A673 (cell line): ENCODE measurements around the gene VAT1. TPM values are rescaled to one million over a fixed set of nuclear protein-coding genes. Genes with fewer than 3 reads are reported as not detected.
A peak's percentile ranks its signal among the peaks of the same experiment; 100 is the strongest.

ENCODE experiments used
- BruUV-seq: library from RNA; stranded (reverse); fragments of 400-500 nt; replicated peaks from 2 replicates; lab custom pipeline; 2021; lab: Mats Ljungman, UMichigan
- CTCF ChIA-PET: fragments of 300-600 bp; sonication (Branson Sonifier 250); formaldehyde crosslinking; loops from one replicate; lab custom pipeline; 2022; ENCODE audit warnings: antibody characterized with exemption; lab: Charles Lee
- POLR2A ChIA-PET: fragments of 300-600 bp; sonication (Branson Sonifier 250); formaldehyde crosslinking; loops from one replicate; lab custom pipeline; 2022; ENCODE audit warnings: antibody characterized with exemption; ENCODE audit not compliant: low non-redundant PET; lab: Charles Lee
- DNase-seq: peaks from one replicate; pipeline ENCODE4 v3.0.0-alpha.2; 2015; ENCODE audit warnings: low spot score
- H3K27ac ChIP-seq: fragments of 200-600 bp; sonication (generic); 2 replicates; pipeline ENCODE4 v1.5.1; 2016; ENCODE audit warnings: mixed run types, low read depth, mild to moderate bottlenecking, mixed read lengths, antibody characterized with exemption, low read length; ENCODE audit not compliant: poor library complexity, severe bottlenecking
- H3K27me3 ChIP-seq: fragments of 200-600 bp; sonication (generic); replicated peaks from 2 replicates; pipeline ENCODE4 v1.6.1; 2017; ENCODE audit warnings: mixed run types, low read depth, mild to moderate bottlenecking, mixed read lengths, antibody characterized with exemption, low read length; ENCODE audit not compliant: insufficient read depth, poor library complexity
- H3K36me3 ChIP-seq: fragments of 200-600 bp; sonication (generic); 2 replicates; pipeline ENCODE4 v1.6.1; 2016; ENCODE audit warnings: mixed run types, mild to moderate bottlenecking, mixed read lengths, antibody characterized with exemption, low read length; ENCODE audit not compliant: insufficient read depth, poor library complexity, severe bottlenecking
- H3K4me1 ChIP-seq: fragments of 200-600 bp; sonication (generic); 2 replicates; pipeline ENCODE4 v1.6.1; 2017; ENCODE audit warnings: mixed run types, mild to moderate bottlenecking, mixed read lengths, antibody characterized with exemption, low read length; ENCODE audit not compliant: insufficient read depth, poor library complexity, severe bottlenecking
- H3K4me3 ChIP-seq: fragments of 200-600 bp; sonication (generic); 2 replicates; pipeline ENCODE4 v1.5.1; 2016; ENCODE audit warnings: low read depth, mixed run types, mild to moderate bottlenecking, mixed read lengths, low read length; ENCODE audit not compliant: poor library complexity, severe bottlenecking
- H3K9me3 ChIP-seq: fragments of 200-600 bp; sonication (generic); 2 replicates; pipeline ENCODE4 v1.6.1; 2016; ENCODE audit warnings: mixed run types, low read depth, mild to moderate bottlenecking, mixed read lengths, antibody characterized with exemption, low read length; ENCODE audit not compliant: poor library complexity, severe bottlenecking
- EZH2 ChIP-seq: fragments of 200-600 bp; sonication (generic); IDR thresholded peaks from 2 replicates; pipeline ENCODE4 v1.6.1; 2017; ENCODE audit warnings: borderline replicate concordance, low read depth, mild to moderate bottlenecking, mixed read lengths, antibody characterized with exemption, low read length; ENCODE audit not compliant: poor library complexity, severe bottlenecking
- intact Hi-C: fragments of 100-400 bp; cut with micrococcal nuclease; formaldehyde crosslinking; loops from one replicate; pipeline ENCODE4 v1.10.0; 2022; ENCODE audit not compliant: unreplicated experiment
- total RNA-seq: library from RNA; stranded (reverse); gene quantifications from 2 replicates; pipeline ENCODE4 v1.2.3, GENCODE V29; 2021
- TF ChIP-seq, protein P1 (sequence below): fragments of 300-800, 200-600 bp; sonication (generic); conservative IDR thresholded peaks from 2 replicates; pipeline ENCODE4 v1.5.1; 2017; ENCODE audit warnings: low read depth, mild to moderate bottlenecking, antibody characterized with exemption, low read length, moderate library complexity, mixed read lengths

Gene VAT1
- total RNA-seq, 1 experiment from 2014 or later, result 45.2 TPM

DNA sequence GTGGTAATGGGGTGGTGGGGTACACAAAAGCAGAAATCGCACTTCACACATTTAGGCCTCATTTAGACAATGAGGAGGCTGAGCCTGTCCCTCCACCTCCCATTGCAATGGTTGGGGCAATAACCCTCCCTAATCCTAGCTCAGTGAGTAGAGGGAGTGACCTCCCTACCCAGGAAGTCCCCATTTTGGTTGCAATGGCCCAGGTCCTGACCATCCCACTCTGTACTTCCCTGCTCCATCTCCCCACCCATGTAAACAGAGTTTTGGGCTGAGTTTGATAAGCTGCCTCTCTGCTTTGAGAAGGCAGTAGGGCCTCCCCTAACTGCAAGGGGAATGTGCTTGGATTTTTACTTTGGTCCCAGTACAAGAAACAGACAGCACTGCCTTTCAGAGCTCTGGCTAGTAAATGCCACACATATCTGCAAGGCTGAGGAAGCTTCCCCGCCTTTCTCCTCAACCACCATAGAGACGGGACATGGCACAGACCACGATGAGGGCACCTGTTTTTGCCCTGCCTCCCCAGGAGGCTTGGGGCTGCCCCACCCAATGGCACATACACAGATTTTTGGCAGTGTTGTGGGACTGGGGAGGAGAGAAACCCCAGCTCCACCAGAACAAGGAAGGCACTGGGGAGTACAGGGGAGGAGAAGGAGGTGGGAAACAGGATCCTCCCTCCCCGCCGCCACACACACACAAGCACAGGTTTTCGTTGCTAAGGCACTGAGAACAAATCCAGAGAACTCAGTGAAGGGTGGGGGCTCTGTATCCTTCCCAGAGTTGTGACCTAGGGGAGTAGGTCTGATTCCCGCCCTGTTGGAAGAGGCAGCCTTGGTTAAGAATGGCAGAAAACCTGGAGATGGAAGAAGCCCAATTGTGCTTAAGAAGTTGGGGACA lies 7.3 kb downstream of the VAT1 start:
- intact Hi-C loops, result no loop called here
- Histone ChIP-seq H3K9me3 (no peaks in the 10 kb centered on the region), H3K27ac (no peak overlapping the region), H3K27me3 (no peaks in the 10 kb centered on the region), H3K4me3 (no peak overlapping the region), H3K36me3 (no peaks in the 10 kb centered on the region), H3K4me1 (no peaks in the 10 kb centered on the region)
- TSS peak; percentile 64 for BruUV-seq
- TF ChIP-seq, protein P1, sequence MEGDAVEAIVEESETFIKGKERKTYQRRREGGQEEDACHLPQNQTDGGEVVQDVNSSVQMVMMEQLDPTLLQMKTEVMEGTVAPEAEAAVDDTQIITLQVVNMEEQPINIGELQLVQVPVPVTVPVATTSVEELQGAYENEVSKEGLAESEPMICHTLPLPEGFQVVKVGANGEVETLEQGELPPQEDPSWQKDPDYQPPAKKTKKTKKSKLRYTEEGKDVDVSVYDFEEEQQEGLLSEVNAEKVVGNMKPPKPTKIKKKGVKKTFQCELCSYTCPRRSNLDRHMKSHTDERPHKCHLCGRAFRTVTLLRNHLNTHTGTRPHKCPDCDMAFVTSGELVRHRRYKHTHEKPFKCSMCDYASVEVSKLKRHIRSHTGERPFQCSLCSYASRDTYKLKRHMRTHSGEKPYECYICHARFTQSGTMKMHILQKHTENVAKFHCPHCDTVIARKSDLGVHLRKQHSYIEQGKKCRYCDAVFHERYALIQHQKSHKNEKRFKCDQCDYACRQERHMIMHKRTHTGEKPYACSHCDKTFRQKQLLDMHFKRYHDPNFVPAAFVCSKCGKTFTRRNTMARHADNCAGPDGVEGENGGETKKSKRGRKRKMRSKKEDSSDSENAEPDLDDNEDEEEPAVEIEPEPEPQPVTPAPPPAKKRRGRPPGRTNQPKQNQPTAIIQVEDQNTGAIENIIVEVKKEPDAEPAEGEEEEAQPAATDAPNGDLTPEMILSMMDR, result no peak
- ChIA-PET POLR2A (no interaction called here), CTCF (no interaction called here)
- DNase-seq, result no peak

DNA sequence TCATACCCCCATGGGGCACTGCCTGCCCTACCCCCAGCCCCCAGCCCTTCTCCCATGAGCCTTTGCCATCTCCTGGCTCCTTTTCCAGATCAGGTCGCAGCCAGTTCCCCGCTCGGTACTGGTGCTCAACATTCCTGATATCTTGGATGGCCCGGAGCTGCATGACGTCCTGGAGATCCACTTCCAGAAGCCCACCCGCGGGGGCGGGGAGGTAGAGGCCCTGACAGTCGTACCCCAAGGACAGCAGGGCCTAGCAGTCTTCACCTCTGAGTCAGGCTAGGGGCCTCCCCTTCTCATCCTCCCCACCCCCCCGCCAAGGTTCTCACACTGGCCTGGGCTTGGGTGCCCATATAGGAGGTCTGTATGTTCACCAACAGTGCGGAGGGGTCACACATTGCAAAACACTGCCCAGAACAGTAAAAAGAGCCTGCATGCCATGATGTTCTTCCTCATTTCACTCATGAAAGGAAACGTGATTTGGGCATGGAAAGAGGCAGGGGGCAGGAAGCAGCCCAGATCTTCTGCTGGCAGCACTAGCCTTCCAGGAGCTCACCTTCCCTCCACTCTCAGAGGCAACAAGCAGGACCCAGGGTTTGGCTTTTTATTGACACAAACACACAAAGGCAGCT lies 8.1 kb downstream of the VAT1 start:
- TF ChIP-seq, protein P1, result no peak
- TF ChIP-seq EZH2, result no peak
- no peaks in the 10 kb centered on the region for H3K36me3 ChIP-seq
- H3K9me3 ChIP-seq, result no peaks in the 10 kb centered on the region
- DNase-seq, result no peak
- no peak overlapping the region for H3K27ac ChIP-seq
- no peaks in the 10 kb centered on the region for H3K4me1 ChIP-seq
- no peaks in the 10 kb centered on the region for H3K27me3 ChIP-seq
- no peak overlapping the region for H3K4me3 ChIP-seq
- intact Hi-C loops, result no loop called here
- POLR2A ChIA-PET, result no interaction called here
- no TSS peak for BruUV-seq
- CTCF ChIA-PET, result no interaction called here

DNA sequence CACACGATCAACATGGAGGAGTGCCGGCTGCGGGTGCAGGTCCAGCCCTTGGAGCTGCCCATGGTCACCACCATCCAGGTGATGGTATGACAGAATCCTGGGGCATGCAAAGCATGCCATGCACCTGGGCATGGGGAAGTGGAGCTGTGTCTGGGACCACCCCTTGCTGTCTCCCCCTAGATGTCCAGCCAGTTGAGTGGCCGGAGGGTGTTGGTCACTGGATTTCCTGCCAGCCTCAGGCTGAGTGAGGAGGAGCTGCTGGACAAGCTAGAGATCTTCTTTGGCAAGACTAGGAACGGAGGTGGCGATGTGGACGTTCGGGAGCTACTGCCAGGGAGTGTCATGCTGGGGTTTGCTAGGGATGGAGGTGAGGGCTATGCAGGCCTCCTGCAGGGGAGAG lies 8.9 kb downstream of the VAT1 start:
- DNase-seq, result no peak
- Histone ChIP-seq H3K9me3 (no peaks in the 10 kb centered on the region), H3K4me1 (no peaks in the 10 kb centered on the region), H3K4me3 (no peak overlapping the region), H3K27me3 (no peaks in the 10 kb centered on the region), H3K36me3 (no peaks in the 10 kb centered on the region), H3K27ac (no peak overlapping the region)
- TF ChIP-seq EZH2, result no peak
- TF ChIP-seq, protein P1, result no peak
- intact Hi-C loops, result no loop called here
- BruUV-seq, result no TSS peak
- CTCF ChIA-PET, result no interaction called here
- POLR2A ChIA-PET, result no interaction called here
